HG02571 (cell line): Measurements from ENCODE around the gene PAX8.
A peak's percentile ranks its signal among the peaks of the same experiment; 100 is the strongest.

Experiments used
- ATAC-seq: cut with Tn5 transposase; IDR thresholded peaks from one replicate; pipeline ENCODE4 v1.9.1; 2021; ENCODE audit warnings: mild to moderate bottlenecking, moderate library complexity; ENCODE audit not compliant: unreplicated experiment

PAX8 gene

DNA sequence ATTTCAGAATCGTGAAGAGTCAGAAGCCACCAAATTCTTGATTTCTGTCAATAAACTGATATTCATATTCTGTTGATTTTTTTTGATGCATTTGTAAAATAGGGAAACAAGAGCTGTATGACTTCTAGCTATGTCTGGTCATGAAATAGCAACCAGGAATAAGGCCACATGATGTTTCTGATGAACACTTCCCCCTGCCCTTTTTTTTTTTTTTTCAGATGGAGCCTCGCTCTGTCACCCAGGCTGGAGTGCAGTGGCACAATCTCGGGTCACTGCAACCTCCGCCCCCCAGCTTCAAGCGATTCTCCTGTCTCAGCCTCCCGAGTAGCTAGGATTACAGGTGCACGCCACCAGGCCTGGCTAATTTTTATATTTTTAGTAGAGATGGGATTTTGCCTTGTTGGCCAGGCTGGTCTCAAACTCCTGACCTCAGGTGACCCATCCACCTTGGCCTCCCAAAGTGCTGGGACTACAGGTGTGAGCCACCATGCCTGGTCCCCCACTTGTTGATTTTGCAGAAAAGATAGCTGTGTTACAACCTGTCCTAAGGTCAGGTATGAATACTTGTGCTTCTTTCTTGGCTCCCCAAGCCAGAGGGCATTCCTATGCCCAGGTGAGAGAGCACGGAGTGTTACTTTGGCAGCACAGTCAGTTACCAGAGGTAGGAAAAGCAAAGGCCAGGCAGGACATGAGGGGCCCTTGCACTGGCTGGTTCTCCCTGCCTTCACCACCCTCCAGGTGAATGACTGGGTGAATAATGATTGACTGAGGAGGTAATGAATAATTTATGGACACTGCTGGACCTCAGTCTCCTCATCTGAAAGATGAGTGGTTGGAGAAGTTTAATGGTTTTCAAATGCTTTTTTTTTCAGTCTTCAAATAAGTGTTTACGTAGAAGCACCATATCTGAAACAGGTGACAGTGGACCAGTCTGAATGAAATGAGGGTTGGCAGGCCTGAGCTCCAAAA is 39.6 kb downstream of the PAX8 start:
- no peak for ATAC-seq

- no peak for ATAC-seq
Observed at GRCh38 chr2:113237604-113238160, 41.0 kb downstream of the PAX8 start.

DNA sequence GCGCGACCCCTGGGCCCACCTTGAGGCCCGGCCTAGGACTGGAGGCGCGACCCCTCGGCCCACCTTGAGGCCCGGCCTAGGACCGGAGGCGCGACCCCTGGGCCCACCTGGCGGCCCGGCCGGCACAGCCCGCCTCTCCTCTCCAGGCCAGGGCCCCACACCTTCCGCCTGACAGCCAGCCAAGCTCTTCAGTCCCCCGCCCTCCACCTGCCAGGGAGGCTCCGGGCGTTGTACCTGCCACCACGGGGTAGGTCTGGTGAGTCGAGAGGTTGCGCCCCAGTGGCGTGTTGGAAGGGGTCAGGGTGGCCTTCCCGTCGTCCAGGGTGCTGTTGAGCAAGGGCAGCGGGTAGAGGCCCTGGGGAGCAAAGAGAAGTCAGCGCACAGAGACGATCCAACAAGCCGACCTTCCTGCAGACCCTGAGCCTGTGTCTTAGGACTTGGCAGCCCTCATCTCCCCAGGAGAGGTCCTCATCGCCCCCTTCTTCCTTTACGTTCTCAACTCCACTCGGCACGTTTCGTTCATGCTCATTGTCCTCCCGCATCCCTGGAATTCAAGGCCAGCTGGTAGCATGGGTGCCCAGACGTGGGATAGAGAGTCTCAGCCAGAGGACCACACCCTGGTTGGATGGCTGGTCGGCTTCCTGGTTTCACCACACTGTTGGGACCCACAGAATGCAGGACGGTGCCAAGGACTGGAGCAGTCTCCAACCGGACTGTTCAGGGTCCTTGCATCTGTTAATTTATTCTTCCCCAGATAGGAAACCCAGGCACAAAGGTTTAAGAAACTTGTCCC is 42.2 kb downstream of the PAX8 start:
- no peak for ATAC-seq

DNA sequence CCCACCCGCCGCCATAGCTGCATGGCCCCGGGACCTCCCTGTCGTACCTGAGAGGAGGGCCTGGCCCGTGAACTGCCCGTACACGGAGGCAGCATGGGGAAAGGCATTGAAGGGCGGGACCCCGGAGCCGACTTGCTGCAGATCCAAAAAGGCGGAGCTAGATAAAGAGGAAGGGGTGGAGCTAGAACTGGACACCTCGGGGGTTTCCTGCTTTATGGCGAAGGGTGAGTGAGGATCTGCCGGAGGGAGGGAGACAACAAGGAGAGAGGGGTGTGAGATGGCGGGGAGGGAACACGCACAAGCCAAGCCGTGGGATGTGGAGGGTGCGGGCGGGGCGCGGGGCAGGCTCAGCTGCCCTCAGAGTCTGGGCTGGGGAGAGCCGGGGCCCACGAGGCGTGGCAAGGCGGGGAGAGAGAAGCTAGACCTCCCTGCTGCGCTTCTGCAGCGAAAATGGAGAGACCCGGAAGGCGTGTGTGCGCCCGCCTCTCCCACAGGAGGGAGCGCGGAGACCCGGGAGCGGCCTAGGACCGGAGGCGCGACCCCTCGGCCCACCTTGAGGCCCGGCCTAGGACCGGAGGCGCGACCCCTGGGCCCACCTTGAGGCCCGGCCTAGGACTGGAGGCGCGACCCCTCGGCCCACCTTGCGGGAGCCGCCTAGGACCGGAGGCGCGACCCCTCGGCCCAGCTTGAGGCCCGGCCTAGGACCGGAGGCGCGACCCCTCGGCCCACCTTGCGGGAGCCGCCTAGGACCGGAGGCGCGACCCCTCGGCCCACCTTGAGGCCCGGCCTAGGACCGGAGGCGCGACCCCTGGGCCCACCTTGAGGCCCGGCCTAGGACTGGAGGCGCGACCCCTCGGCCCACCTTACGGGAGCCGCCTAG is 43.1 kb downstream of the PAX8 start:
- peak; percentile 91 for ATAC-seq

GRCh38 chr2:113234721-113235346 is 43.9 kb downstream of the PAX8 start:
- ATAC-seq, result no peak

- no peak for ATAC-seq
Observed at GRCh38 chr2:113233593-113234550, 44.8 kb downstream of the PAX8 start.

DNA sequence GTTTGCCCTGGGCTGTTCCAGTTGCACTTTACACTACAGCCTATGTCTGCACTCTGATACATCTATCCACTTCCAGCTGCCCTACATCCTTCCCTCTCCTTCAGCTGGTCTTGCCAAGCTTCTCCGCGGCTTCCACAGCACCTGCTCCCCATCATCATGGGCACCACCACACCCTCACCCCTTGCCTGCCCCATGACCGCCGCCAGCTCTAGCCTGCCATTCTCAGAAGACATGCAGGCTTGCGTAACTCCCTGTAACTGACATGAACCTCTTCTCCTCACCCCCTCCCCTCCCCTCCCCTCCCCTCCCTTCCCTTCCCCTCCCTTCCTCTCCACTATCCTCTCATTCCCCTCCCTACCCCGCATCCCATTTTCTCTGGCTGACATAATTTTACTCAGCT is 46.0 kb downstream of the PAX8 start:
- no peak for ATAC-seq

DNA sequence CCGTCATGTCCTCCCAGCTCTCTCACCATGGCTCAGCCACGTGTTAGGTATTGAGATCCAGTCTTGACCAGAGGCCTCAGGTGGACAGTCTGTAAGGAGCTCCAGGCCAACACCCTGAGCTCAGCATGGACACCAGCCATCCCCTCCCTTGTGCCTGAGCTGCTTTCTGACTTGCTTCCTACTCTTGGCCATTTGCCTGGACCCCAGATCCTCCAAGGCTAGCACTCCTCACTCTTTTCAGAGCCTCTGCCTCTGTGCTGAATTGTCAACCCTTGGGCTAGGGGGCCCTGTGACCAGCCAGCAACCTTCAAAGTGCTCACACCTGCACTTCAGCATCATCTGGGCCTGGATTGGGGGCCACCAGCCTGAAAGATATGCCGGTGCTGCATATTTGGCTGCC is 46.6 kb downstream of the PAX8 start:
- no peak for ATAC-seq

- ATAC-seq, result no peak
Observed at GRCh38 chr2:113231064-113231463, 47.7 kb downstream of the PAX8 start.

DNA sequence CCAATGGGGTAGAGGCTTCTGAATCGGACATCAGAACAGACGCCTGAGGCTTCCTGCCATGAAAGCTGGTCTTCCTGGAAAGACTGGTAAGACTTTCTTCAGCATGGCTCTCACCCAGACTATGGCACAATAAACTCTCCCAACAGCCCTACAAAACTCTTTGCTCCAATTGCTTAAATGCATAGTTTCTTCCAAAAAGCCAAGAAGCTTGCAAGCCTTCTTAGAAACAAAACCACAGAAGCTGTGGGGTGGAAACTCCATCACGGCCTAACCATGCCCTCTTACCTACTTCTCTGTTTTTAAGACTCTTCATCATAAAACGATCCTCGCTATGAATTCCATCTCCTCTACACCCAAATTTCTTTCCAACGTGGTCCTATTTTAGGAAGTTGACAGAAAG is 48.2 kb downstream of the PAX8 start:
- ATAC-seq, result no peak

DNA sequence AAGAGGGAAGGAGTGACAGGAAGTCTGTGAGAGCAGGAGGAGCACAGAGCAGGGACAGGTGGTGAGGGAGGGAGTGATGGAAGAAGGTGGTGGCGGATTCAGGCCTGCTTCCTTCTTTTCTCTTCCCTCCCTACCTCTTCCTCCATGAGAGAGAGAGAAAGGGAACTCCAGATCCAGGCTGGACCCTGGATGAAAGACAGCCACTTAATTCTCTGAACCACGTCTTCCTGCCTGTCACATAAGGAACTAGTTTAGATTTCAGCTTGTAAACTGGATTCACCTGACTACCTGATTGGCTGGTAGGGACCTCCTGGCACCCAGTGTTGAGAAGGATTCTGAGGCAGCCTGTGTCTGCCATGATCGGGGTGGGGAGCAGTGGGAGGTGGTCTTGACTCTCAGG is 48.9 kb downstream of the PAX8 start:
- ATAC-seq, result no peak

- ATAC-seq, result no peak
Observed at GRCh38 chr2:113228991-113229716, 49.6 kb downstream of the PAX8 start.

DNA sequence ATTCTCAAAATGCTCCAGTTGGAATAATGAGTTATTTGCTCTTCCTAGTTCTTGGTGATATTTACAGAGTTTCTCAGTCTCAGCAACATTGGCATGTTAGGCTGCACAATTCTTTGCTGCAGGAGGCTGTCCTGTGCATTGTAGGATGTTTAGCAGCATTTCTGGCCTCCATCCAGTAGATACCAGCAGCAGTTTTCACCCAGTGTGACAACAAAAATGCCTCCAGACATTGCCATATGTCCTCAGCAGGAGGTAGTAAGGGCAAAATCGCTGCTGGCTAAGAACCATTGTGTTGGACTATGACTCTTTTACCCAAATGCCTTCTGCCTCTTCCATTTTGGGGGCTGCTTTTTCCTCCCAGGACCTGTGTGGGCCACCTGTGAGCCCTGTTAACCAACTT is 50.4 kb downstream of the PAX8 start:
- no peak for ATAC-seq

DNA sequence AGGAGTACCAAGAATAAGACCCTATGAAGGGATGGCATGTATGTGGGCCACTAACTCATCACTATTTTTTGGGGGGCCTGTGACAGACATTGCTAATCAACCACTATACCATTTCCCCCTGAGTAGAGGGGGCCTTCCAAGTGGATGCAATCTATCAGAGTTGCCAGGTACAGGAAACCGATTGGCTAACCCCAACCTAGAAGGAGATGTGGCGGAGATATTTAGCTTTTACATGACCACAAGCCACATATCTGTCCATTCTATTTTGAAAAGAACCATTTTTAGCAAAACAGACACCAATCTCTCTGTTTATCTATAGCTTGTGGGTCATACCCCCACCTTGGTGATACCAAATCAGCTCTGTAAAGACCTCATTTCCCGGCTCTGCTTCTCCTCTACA is 51.0 kb downstream of the PAX8 start:
- ATAC-seq, result no peak

- ATAC-seq, result no peak
Observed at GRCh38 chr2:113227290-113227689, 51.4 kb downstream of the PAX8 start.

- no peak for ATAC-seq
Observed at GRCh38 chr2:113226462-113226861, 52.3 kb downstream of the PAX8 start.

DNA sequence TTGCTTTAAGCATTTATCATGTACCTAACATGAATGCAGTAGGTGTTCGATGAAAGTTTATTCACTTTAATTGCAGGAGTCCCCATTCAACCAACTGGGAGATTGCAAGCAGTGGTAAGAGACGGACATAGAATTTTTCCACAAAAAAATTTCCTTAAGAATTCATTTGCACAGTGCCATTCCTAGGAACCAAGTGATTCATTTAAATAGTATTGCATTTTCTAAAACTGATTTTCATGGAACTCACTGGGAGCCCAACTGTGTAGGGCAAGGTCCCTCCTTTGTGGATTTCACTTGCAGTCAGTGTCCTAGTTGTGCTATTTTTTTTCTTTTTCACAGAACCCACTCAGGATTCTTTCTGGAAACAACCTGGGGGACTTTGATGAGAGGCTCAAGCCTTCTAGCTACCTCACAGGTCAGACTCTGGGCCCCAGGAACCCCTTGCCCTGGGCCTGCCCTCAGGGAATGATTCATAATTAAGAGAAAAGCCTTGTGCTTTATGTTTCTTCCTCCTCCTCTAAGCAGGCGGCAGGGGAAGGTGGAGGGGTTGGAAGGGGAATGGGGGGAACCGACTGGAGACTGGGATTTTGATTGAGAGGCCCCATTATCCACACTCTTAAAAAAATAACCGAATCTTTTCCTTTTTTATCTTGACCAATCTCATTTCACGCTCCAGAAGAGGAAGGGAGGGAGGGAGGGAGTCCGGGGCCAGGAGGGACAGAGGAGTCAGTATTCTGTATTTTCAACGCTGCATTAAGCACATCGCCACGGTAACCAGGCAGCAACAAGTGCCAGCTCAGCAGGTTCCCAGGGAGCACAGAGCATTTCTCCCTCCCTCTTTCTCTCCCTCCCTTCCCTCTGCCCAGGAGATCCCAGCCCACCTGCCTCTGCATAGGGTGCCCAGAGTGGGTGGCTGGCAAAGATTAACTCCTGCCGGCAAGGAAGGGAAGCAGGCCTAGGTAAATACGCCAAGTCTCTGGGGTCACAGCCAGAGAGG is 53.2 kb downstream of the PAX8 start:
- ATAC-seq, result no peak
